Testis (tissue), 3 donors: Measurements from ENCODE around the gene HDAC8. TPM values are rescaled to one million over a fixed set of nuclear protein-coding genes. Genes with fewer than 3 reads are reported as not detected.
A peak's percentile ranks its signal among the peaks of the same experiment; 100 is the strongest.

Source experiments
- DNase-seq: peaks from one replicate; pipeline ENCODE4 v3.0.0-alpha.2; 2019
- H3K27ac ChIP-seq, 2 donors: fragments of 200-600 bp; sonication (generic); one replicate each; pipeline ENCODE4 v1.5.1; 2019
- H3K27me3 ChIP-seq: fragments of 200-600 bp; sonication (generic); one replicate; pipeline ENCODE4 v1.5.1; 2019
- H3K36me3 ChIP-seq: fragments of 200-600 bp; sonication (generic); one replicate; pipeline ENCODE4 v1.5.1; 2017; ENCODE audit warnings: low read depth; ENCODE audit errors: missing control alignments
- H3K4me1 ChIP-seq: fragments of 200-600 bp; sonication (generic); one replicate; pipeline ENCODE4 v1.5.1; 2019
- H3K4me3 ChIP-seq, 2 donors: fragments of 200-600 bp; sonication (generic); one replicate each; pipeline ENCODE4 v1.5.1; 2017 to 2019
- H3K9me3 ChIP-seq: fragments of 200-600 bp; sonication (generic); one replicate; pipeline ENCODE4 v1.5.1; 2017
- CTCF ChIP-seq, 3 experiments: fragments of 450-650 bp in 2 of 3; fragments of 200-600 bp in 1 of 3; sonication (generic) in 1 of 3; IDR thresholded peaks; one replicate each; pipeline ENCODE4 v1.5.1; 2016 to 2019; ENCODE audit warnings: antibody characterized with exemption in 3 of 3, mild to moderate bottlenecking in 2 of 3, moderate library complexity in 1 of 3
- POLR2A ChIP-seq: fragments of 450-650 bp; IDR thresholded peaks from one replicate; pipeline ENCODE4 v1.6.1; 2017; ENCODE audit warnings: antibody characterized with exemption, mild to moderate bottlenecking, moderate library complexity
- WGBS, 2 donors: methylation state at CpG; one replicate each; pipeline ENCODE4 v1.1.5; 2018; 5-methylcytosine and 5-hydroxymethylcytosine counted together
- intact Hi-C: fragments of 100-400 bp; cut with DNase I; formaldehyde crosslinking; loops from one replicate; pipeline ENCODE4 v1.15.1; 2023; ENCODE audit warnings: low total_unique reads
- polyA plus RNA-seq: library from polyadenylated mRNA; stranded (reverse); fragments of 350-450 nt; fragmentation: Illumina TruSeq; extraction: RNeasy Lipid Tissue Mini Kit (QIAGEN cat#74804); gene quantifications from one replicate; pipeline ENCODE4 v1.2.3, GENCODE V29; 2014; ENCODE audit warnings: low read depth, low replicate concordance; ENCODE audit not compliant: insufficient read depth
- total RNA-seq, 2 donors: library from RNA; depleted of rRNA; stranded (reverse); fragments of >200 nt; gene quantifications; one replicate each; pipeline ENCODE4 v1.2.3, GENCODE V29; 2016

HDAC8 gene
- total and polyA plus RNA-seq, 3 donors from 2014 or later = 8.3 to 30.3 (median 25.2) TPM

- TF ChIP-seq CTCF (IDR thresholded peaks at IDR 0.05) = no peak
- no peak for TF ChIP-seq POLR2A
- Histone ChIP-seq H3K4me1 (peaks cover 5% of the 10 kb centered on the region), H3K9me3 (no peaks in the 10 kb centered on the region), H3K36me3 (no peaks in the 10 kb centered on the region), H3K27ac (no peak overlapping the region), H3K27me3 (no peaks in the 10 kb centered on the region), H3K4me3 (no peak overlapping the region)
- 54 to 56% methylated on average over 7 to 8 of the region's 8 CpGs for WGBS, 2 donors
- intact Hi-C loops = no loop called here
- DNase-seq = no peak
These were observed 220.9 kb downstream of the HDAC8 start for GRCh38 chrX:72351606-72352334.

- Histone ChIP-seq H3K27me3 (no peaks in the 10 kb centered on the region), H3K27ac (no peak overlapping the region), H3K4me3 (no peak overlapping the region), H3K4me1 (peaks cover 5% of the 10 kb centered on the region), H3K36me3 (no peaks in the 10 kb centered on the region), H3K9me3 (no peaks in the 10 kb centered on the region)
- 74 to 87% methylated on average over 3 of the region's 3 CpGs for WGBS, 2 donors
- TF ChIP-seq CTCF (IDR thresholded peaks at IDR 0.05) (no peak), POLR2A (no peak)
- intact Hi-C loops = no loop called here
- DNase-seq = no peak
These were observed 223.5 kb downstream of the HDAC8 start for GRCh38 chrX:72349190-72349589.

GRCh38 chrX:72348247-72348979 lies 224.2 kb downstream of the HDAC8 start:
- H3K4me1 ChIP-seq = peaks cover 5% of the 10 kb centered on the region
- peak; percentile 26 for DNase-seq
- no peaks in the 10 kb centered on the region for H3K9me3 ChIP-seq
- no peak overlapping the region for H3K27ac ChIP-seq
- no peak for TF ChIP-seq CTCF (IDR thresholded peaks at IDR 0.05)
- no peak for TF ChIP-seq POLR2A
- intact Hi-C loops = no loop called here
- 66 to 83% methylated on average over 3 to 5 of the region's 5 CpGs for WGBS, 2 donors
- H3K27me3 ChIP-seq = no peaks in the 10 kb centered on the region
- H3K4me3 ChIP-seq = no peak overlapping the region
- no peaks in the 10 kb centered on the region for H3K36me3 ChIP-seq

GRCh38 chrX:72347366-72347765 lies 225.3 kb downstream of the HDAC8 start:
- H3K9me3 ChIP-seq = no peaks in the 10 kb centered on the region
- DNase-seq = peak; percentile 74
- no peak for TF ChIP-seq POLR2A
- no peak for TF ChIP-seq CTCF (IDR thresholded peaks at IDR 0.05)
- 26% methylated on average over 2 of the region's 2 CpGs; no CpG with 5 or more reads in 1 of the 2 donors for WGBS, 2 donors
- H3K4me1 ChIP-seq = peaks cover 5% of the 10 kb centered on the region
- no peak overlapping the region for H3K4me3 ChIP-seq
- intact Hi-C loops = no loop called here
- no peaks in the 10 kb centered on the region for H3K36me3 ChIP-seq
- no peaks in the 10 kb centered on the region for H3K27me3 ChIP-seq
- no peak overlapping the region for H3K27ac ChIP-seq
